Endodermal cell (in vitro differentiated cells): ENCODE measurements around the gene PLAC9. TPM values are rescaled to one million over a fixed set of nuclear protein-coding genes. Genes with fewer than 3 reads are reported as not detected.

Source experiments
- DNase-seq: peaks from one replicate; pipeline ENCODE4 v3.0.0-alpha.2; 2017
- H3K27ac ChIP-seq: 2 replicates; pipeline ENCODE4 v1.5.1; 2013; ENCODE audit warnings: mild to moderate bottlenecking, low read depth, low read length, moderate library complexity
- H3K27me3 ChIP-seq: 2 replicates; pipeline ENCODE4 v1.6.1; 2013; ENCODE audit warnings: mild to moderate bottlenecking, low read length, moderate library complexity; ENCODE audit not compliant: insufficient read depth, control insufficient read depth, poor library complexity, severe bottlenecking
- H3K36me3 ChIP-seq: 2 replicates; pipeline ENCODE4 v1.7.0; 2013; ENCODE audit warnings: mild to moderate bottlenecking, low read length, moderate library complexity; ENCODE audit not compliant: control insufficient read depth, insufficient read depth
- H3K4me1 ChIP-seq: one replicate; pipeline ENCODE4 v1.7.0; 2013; ENCODE audit warnings: low read length; ENCODE audit not compliant: control insufficient read depth, insufficient read depth
- H3K4me3 ChIP-seq: 2 replicates; pipeline ENCODE4 v1.5.1; 2013; ENCODE audit warnings: mild to moderate bottlenecking, low read length, moderate library complexity
- H3K9ac ChIP-seq: 2 replicates; pipeline ENCODE4 v1.6.1; 2013; ENCODE audit warnings: mild to moderate bottlenecking, low read length, moderate library complexity; ENCODE audit not compliant: poor library complexity, severe bottlenecking; ENCODE audit errors: extremely low read depth
- H3K9me3 ChIP-seq: 2 replicates; pipeline ENCODE4 v1.6.1; 2013; ENCODE audit warnings: mild to moderate bottlenecking, low read length, moderate library complexity; ENCODE audit not compliant: control insufficient read depth
- H3K27ac Mint-ChIP-seq: 2 replicates; pipeline ENCODE4 v1.8.0; 2020; ENCODE audit warnings: mixed read lengths
- H3K27me3 Mint-ChIP-seq: 2 replicates; pipeline ENCODE4 v1.8.0; 2021; ENCODE audit warnings: mild to moderate bottlenecking, mixed read lengths; ENCODE audit not compliant: insufficient read depth
- H3K36me3 Mint-ChIP-seq: 2 replicates; pipeline ENCODE4 v1.8.0; 2020; ENCODE audit warnings: low read depth, mixed read lengths
- H3K4me1 Mint-ChIP-seq: 2 replicates; pipeline ENCODE4 v1.8.0; 2020; ENCODE audit warnings: mixed read lengths
- H3K4me3 Mint-ChIP-seq: 2 replicates; pipeline ENCODE4 v1.8.0; 2020; ENCODE audit warnings: mild to moderate bottlenecking, moderate library complexity, mixed read lengths
- H3K9me3 Mint-ChIP-seq: 2 replicates; pipeline ENCODE4 v1.8.0; 2020; ENCODE audit warnings: mild to moderate bottlenecking, mixed read lengths
- CTCF ChIP-seq: fragments of 200-600 bp; sonication (generic); conservative IDR thresholded peaks from 2 replicates; pipeline ENCODE4 v1.5.0; 2021; ENCODE audit warnings: antibody characterized with exemption, mild to moderate bottlenecking
- WGBS, 2 experiments: methylation state at CpG; one replicate each; pipeline versions ENCODE4 v1.1.5 to v1.1.7; 2013; ENCODE audit warnings: missing lambda C conversion rate in 2 of 2, mixed read lengths in 1 of 2; ENCODE audit not compliant: insufficient coverage in 1 of 2, insufficient read length in 1 of 2; 5-methylcytosine and 5-hydroxymethylcytosine counted together
- total RNA-seq, 2 donors: library from RNA; stranded (reverse); fragmentation: NEBNext Ultra II Directional in 1 of 2; extraction: Animal tissue kit (Norgen Biotek cat#: 25700) in 1 of 2; gene quantifications; 2 replicates in 1 of 2; 3 replicates in 1 of 2; pipeline ENCODE4 v1.2.1, GENCODE V29; 2021

PLAC9 gene
- total RNA-seq, 2 donors from 2014 or later: 8.4 to 14.9 TPM

GRCh38 chr10:80161321-80162083 is 29.0 kb downstream of the PLAC9 start:
- Mint-ChIP-seq H3K27me3 (no peaks in the 10 kb centered on the region), H3K4me3 (no peak overlapping the region), H3K27ac (peak overlapping the region; percentile 80), H3K4me1 (peaks cover 4% of the 10 kb centered on the region), H3K36me3 (peaks cover 43% of the 10 kb centered on the region), H3K9me3 (no peaks in the 10 kb centered on the region)
- Histone ChIP-seq H3K36me3 (peaks cover 89% of the 10 kb centered on the region), H3K4me1 (no peaks in the 10 kb centered on the region), H3K9me3 (no peaks in the 10 kb centered on the region), H3K9ac (no peak overlapping the region), H3K27me3 (no peaks in the 10 kb centered on the region), H3K27ac (no peak overlapping the region), H3K4me3 (no peak overlapping the region)
- WGBS, 2 experiments: 83 to 86% methylated on average over 9 to 21 of the region's 21 CpGs
- peak; percentile 66 for DNase-seq
- TF ChIP-seq CTCF: peak; percentile 75

- Histone ChIP-seq H3K4me3 (no peak overlapping the region), H3K9ac (no peak overlapping the region), H3K9me3 (no peaks in the 10 kb centered on the region), H3K27ac (no peak overlapping the region), H3K4me1 (no peaks in the 10 kb centered on the region), H3K36me3 (peaks cover 70% of the 10 kb centered on the region), H3K27me3 (no peaks in the 10 kb centered on the region)
- Mint-ChIP-seq H3K27me3 (no peaks in the 10 kb centered on the region), H3K27ac (peak overlapping the region; percentile 44), H3K9me3 (no peaks in the 10 kb centered on the region), H3K4me3 (no peak overlapping the region), H3K4me1 (peaks cover 4% of the 10 kb centered on the region), H3K36me3 (peaks cover 37% of the 10 kb centered on the region)
- no peak for TF ChIP-seq CTCF
- no peak for DNase-seq
- 88 to 90% methylated on average over 4 to 8 of the region's 8 CpGs for WGBS, 2 experiments
Measured at GRCh38 chr10:80163741-80164341, 31.3 kb downstream of the PLAC9 start.

GRCh38 chr10:80164596-80164995 is 32.1 kb downstream of the PLAC9 start:
- H3K9me3 Mint-ChIP-seq: no peaks in the 10 kb centered on the region
- H3K27ac Mint-ChIP-seq: no peak overlapping the region
- H3K4me3 Mint-ChIP-seq: no peak overlapping the region
- WGBS, 2 experiments: 91 to 93% methylated on average over 7 of the region's 7 CpGs
- TF ChIP-seq CTCF: no peak
- peaks cover 68% of the 10 kb centered on the region for H3K36me3 ChIP-seq
- no peak overlapping the region for H3K27ac ChIP-seq
- H3K4me1 Mint-ChIP-seq: peaks cover 4% of the 10 kb centered on the region
- H3K9ac ChIP-seq: no peak overlapping the region
- DNase-seq: no peak
- no peaks in the 10 kb centered on the region for H3K4me1 ChIP-seq
- H3K4me3 ChIP-seq: no peak overlapping the region
- H3K9me3 ChIP-seq: no peaks in the 10 kb centered on the region
- no peaks in the 10 kb centered on the region for H3K27me3 ChIP-seq
- peaks cover 40% of the 10 kb centered on the region for H3K36me3 Mint-ChIP-seq
- no peaks in the 10 kb centered on the region for H3K27me3 Mint-ChIP-seq
